Middle frontal gyrus (tissue), 1 donor: ENCODE data around the gene CDH4.

Source experiments
- DNase-seq: peaks from one replicate; pipeline ENCODE4 v3.0.0-alpha.2; 2015; ENCODE audit warnings: low spot score; ENCODE audit errors: extremely low spot score

Gene CDH4

DNA sequence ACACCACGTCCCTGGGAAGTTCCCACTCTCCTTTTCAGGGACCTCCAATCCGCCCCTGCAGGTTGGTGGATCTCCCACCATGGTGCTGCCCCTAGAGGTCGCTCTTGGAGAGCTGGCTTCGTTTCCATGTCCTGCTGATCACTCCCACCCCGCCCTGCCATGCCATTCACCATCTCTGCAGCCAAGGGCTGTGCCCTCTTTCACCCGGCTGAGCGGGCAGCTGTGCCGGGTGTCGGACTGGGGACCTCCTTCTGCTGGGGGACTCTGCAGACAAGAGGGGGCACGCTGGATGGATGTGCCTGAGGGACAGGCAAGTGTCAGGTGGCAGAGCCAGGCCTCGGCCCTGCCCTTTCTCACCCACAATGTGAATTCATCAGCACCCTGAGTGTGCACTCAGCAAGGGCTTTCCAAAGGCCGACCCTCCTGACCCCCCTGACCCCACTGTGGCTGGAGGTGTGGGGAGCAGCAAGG is 347.0 kb downstream of the CDH4 start:
- DNase-seq, result no peak

- DNase-seq, result no peak
Observed at GRCh38 chr20:61599541-61599992, 347.5 kb downstream of the CDH4 start.

DNA sequence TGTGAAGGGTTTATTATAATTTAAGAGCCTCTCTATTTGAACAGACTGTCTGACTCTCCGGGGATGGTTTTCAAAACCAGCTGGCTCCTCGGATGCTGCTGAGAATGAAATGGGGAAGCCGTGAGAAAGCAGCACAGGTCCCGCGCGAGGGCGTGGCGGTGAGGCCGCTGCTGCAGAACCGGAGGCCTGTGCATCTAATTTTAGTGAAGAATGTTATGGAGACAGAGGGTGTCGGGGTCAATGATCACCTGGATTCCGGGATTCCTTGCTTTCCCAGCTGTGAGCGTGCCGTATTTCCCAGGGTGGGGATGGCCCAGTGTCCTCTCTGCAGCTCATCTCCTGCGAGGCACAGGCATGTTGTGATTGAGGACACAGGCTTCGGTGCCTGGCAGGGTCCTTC is 348.0 kb downstream of the CDH4 start:
- DNase-seq, result no peak

DNA sequence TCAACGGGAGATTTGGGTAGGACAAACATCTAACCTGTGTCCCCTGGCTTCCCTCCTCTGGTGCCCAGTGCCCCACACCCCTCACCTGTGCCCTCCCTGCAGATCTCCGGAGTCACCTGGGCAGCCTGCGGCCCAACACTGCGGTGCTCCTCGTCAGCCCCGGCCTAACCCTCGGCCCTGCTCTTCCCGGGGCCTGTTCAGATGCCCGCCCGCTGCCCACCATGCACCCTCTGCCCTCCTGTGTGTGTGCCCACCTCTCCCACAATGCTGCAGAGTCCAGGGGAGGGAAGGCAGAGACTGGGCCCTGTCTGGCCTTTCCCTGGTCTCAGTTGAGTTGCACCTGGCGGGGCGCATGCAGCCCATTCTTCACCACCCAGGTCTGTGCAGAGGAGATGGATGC is 349.3 kb downstream of the CDH4 start:
- no peak for DNase-seq

DNA sequence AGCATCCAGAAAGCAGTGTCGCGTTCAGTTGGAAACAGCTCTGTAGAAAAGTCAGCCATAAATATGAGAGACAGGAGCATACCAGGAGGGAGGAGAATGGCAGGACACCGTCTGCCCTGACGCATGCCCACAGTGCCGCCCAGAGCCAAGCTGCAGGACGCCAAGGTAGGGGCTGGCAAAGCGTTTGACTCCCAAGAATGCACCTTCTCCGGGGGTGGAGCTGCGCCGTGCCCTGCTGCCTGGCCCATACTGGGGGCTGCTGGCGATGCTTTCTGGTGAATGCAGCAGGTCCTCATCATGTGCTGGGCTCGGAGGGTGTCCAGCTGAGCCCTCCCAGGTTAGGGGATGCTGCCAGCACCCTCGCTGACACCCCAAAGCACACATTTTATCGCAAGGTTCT is 349.8 kb downstream of the CDH4 start:
- no peak for DNase-seq

GRCh38 chr20:61603715-61604114 is 351.7 kb downstream of the CDH4 start:
- no peak for DNase-seq

GRCh38 chr20:61604549-61604948 is 352.5 kb downstream of the CDH4 start:
- DNase-seq, result no peak

DNA sequence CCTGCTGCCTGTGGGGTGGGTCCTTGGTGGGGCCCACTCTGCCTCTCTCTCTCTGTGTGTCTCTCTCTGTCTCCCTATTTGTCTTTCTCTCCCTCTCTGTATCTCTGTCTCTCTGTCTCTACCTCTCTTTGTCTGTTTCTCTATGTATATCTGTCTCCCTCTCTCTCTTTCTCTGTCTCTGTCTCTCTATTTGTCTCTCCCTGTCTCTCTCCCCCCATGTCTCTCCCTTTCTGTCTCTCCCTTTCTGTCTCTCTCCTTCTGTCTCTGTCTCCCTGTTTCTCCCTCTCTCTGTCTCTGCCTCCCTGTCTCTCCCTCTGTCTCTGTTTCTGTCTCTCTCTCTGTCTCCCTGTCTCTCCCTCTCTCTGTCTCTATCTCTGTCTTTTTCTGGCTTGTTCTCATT is 353.2 kb downstream of the CDH4 start:
- DNase-seq, result no peak

GRCh38 chr20:61605862-61606557 is 353.9 kb downstream of the CDH4 start:
- no peak for DNase-seq

- no peak for DNase-seq
Observed at GRCh38 chr20:61608275-61609085, 356.4 kb downstream of the CDH4 start.

- DNase-seq, result no peak
Observed at GRCh38 chr20:61609461-61609860, 357.4 kb downstream of the CDH4 start.

DNA sequence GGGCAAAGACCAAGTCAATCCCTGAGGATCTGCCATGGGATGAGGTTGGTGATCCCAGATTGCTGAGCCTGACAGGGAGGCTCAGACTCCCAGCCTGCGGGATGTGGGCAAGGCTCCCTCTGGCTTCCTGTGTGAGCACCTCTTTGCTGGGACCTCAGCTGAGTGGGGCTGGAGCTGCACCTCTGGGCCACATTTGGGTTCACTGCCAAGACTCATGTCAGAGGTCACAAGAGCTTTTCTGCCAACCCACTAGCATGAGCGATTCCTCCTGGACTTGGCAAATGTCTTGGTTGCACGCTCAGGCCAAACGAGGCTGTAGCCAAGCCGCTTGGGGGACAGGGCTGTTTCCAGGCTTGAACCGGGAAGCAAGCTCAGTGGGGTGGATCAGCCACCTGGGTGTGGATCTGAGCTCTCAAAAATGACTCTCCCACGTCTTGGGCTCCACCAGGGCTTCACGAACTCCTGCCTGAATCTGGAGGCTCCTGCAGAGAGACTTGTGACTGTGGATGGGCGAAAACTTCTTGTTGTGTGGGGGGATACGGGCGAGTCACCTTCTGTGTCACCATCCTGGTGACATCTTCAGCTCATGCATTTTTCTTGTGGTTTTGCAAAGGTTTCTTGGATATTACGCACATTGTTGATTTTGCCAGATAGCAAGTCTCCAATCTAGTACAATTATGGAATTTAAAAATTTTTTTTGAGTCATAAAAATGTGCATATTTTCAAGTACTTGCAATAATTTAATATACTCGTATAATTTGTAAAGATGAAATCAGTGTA is 359.5 kb downstream of the CDH4 start:
- DNase-seq, result no peak

DNA sequence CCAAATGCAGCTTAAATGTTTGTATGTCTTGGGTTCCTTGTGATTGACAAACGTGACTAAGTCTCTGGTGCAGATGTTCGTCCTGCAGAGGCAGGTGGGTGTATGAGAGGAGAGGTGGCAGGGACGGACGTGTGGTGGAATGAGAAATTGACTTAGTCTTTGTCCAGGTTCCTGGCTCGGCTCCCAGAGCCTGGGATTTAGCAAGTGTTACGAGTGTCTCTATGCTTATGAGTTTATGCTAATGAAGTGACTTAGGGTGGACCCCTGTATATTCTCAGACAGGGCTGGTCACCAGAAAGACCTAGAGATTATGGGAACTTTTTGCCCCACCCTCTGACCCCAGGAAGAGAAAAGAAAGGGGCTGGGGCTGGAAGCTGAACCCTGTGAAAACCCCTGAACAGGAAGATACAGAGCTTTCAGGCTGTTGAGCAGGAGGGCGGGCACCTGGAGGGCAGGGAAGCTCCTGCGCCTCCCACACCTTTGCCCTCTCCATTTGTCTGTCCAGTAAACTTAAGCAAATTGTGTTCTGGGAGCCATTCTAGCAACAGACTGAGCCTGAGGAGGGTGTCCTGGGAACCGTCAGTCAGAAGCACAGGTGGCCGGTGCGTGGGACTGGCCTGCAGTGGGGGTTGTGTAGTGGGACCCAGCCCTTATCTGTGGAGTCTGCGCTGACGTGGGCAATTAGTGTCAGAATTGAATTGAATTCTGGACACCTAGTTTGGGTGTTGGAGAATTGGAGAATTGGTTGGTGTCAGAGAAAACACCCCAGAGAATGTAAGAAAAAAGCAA is 362.1 kb downstream of the CDH4 start:
- DNase-seq, result no peak

- no peak for DNase-seq
Observed at GRCh38 chr20:61614706-61615100, 362.6 kb downstream of the CDH4 start.

GRCh38 chr20:61615806-61616205 is 363.7 kb downstream of the CDH4 start:
- no peak for DNase-seq

DNA sequence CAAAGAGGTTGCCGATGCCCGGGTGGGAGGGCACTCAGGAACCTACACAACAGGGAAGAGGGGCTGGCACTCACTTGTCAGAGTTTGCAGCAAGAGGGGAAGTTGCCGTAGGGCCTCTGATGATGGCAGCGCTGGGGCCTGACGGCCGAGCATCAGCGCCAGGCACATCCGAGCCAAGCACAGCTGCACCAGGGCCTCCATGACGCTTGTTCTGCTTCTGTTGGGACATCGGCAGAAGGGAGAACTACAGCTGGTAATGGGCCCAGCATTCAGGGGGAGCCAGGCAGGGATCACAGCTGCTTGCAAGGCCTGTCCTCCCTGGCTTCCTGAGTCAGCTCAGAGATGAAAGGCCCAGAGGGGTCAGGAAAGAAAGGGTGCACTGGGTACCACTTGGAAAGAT is 367.7 kb downstream of the CDH4 start:
- DNase-seq, result no peak

DNA sequence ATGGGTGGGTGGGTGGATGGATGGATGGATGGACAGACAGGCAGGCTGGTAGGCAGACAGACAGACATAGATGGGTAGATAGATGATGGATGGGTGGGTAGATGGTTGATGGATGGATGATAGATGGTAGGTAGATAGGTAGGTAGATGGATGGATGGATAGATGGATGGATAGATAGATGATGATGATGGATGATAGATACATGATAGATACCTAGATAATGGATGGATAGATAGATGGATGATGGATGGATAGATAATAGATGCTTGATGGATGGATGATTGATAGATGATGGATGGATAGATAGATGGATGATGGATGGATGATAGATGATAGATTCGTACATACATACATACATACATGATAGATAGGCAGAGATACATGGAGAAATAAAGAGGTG is 368.1 kb downstream of the CDH4 start:
- no peak for DNase-seq

GRCh38 chr20:61621035-61621730 is 369.1 kb downstream of the CDH4 start:
- DNase-seq, result no peak

DNA sequence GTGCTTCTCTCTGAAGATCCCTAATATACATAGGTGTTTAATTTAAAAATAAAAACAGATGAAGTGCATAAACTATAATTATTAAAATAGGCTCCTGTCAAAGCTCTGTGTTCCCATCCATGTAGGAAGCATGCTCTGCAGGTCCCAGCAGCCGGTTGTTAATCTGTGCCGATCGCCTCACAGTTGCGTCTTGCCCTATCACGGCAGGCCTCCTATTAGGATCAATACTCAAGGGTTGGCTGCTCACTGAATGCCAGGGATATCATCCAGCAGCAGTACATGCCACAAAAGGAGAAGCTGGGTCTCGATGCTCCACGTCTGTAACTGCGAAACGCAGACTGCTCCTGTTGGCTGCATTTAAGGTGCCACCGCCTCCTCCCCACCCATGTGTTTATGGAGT is 369.8 kb downstream of the CDH4 start:
- no peak for DNase-seq

- no peak for DNase-seq
Observed at GRCh38 chr20:61623451-61623850, 371.4 kb downstream of the CDH4 start.

DNA sequence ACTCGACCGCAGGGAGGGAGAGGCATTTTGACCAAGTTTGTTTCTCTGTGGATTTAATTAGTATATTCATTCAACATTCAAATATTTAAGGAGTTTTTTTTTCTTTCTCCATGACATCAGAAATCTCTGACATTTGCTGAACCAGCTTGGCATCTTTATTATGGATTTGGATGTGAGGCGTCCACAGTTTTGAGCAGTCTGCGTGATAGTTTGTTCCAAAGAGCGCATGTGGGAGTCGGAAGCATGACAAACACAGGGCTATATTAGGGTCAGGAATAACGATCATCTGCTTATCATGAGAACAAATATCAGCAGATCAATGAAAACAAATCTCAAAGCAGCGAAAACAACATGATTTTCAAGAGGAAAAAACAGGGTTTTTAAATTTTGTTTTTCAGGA is 373.2 kb downstream of the CDH4 start:
- no peak for DNase-seq
